Panc1 (cell line): ENCODE results near the gene HDGFL2. TPM values are rescaled to one million over a fixed set of nuclear protein-coding genes. Genes with fewer than 3 reads are reported as not detected.

Source experiments
- ATAC-seq: fragments of 200-7000 bp; cut with Tn5 transposase; 2 replicates; pipeline ENCODE4 v1.9.1; 2020; ENCODE audit warnings: mild to moderate bottlenecking, moderate library complexity
- BruUV-seq: library from RNA; stranded (reverse); fragments of 400-500 nt; replicated peaks from 2 replicates; lab custom pipeline; 2021; lab: Mats Ljungman, UMichigan
- CTCF ChIA-PET: fragments of 300-600 bp; sonication (Branson Sonifier 250); formaldehyde crosslinking; loops from one replicate; lab custom pipeline; 2022; ENCODE audit warnings: antibody characterized with exemption; lab: Charles Lee
- POLR2A ChIA-PET: fragments of 300-600 bp; sonication (Branson Sonifier 250); formaldehyde crosslinking; loops from one replicate; lab custom pipeline; 2022; ENCODE audit warnings: antibody characterized with exemption; lab: Charles Lee
- DNase-seq: peaks from one replicate; pipeline ENCODE4 v3.0.0-alpha.2; 2010; ENCODE audit warnings: low read depth, low spot score
- H3K27ac ChIP-seq: 2 replicates; pipeline ENCODE4 v1.5.1; 2011; ENCODE audit warnings: mild to moderate bottlenecking, low read length, inconsistent platforms
- H3K27me3 ChIP-seq: fragments of 200-500 bp; sonication (Bioruptor generic); 2 replicates; pipeline ENCODE4 v1.6.0; 2014; ENCODE audit warnings: low read length, inconsistent platforms; ENCODE audit not compliant: control insufficient read depth, insufficient read depth
- H3K36me3 ChIP-seq: fragments of 200-500 bp; sonication (Bioruptor generic); 2 replicates; pipeline ENCODE4 v1.5.1; 2014; ENCODE audit warnings: inconsistent platforms, mild to moderate bottlenecking, low read length, moderate library complexity; ENCODE audit not compliant: control insufficient read depth, insufficient read depth
- H3K4me1 ChIP-seq: 2 replicates; pipeline ENCODE4 v1.5.1; 2011; ENCODE audit warnings: inconsistent platforms, mild to moderate bottlenecking, low read length, moderate library complexity; ENCODE audit not compliant: control insufficient read depth, insufficient read depth
- H3K4me3 ChIP-seq, 2 experiments: 2 replicates each; pipeline ENCODE4 v1.5.1; 2011 to 2012; ENCODE audit warnings: low read depth in 2 of 2, low read length in 2 of 2, mild to moderate bottlenecking in 2 of 2, inconsistent platforms in 1 of 2, moderate library complexity in 1 of 2
- H3K9me3 ChIP-seq: fragments of 200-500 bp; sonication (Bioruptor generic); 2 replicates; pipeline ENCODE4 v1.5.1; 2014; ENCODE audit warnings: low read depth, mild to moderate bottlenecking, inconsistent platforms, low read length, moderate library complexity; ENCODE audit not compliant: control insufficient read depth, insufficient read depth
- POLR2AphosphoS5 ChIP-seq: IDR thresholded peaks from 2 replicates; pipeline ENCODE4 v1.6.1; 2012; ENCODE audit warnings: mild to moderate bottlenecking, low read depth, low read length, moderate library complexity
- REST ChIP-seq, 2 experiments: IDR thresholded peaks; 2 replicates each; pipeline ENCODE4 v1.6.1; 2011 to 2012; ENCODE audit warnings: low read depth in 2 of 2, control low read depth in 1 of 2, low read length in 1 of 2, mild to moderate bottlenecking in 1 of 2, moderate library complexity in 1 of 2; ENCODE audit not compliant: insufficient read depth in 1 of 2
- SIN3A ChIP-seq: IDR thresholded peaks from 2 replicates; pipeline ENCODE4 v1.6.1; 2012; ENCODE audit warnings: low read depth, mild to moderate bottlenecking, low read length, moderate library complexity, borderline replicate concordance; ENCODE audit not compliant: insufficient read depth
- TCF7L2 ChIP-seq: IDR thresholded peaks from 2 replicates; pipeline ENCODE4 v1.6.1; 2011; ENCODE audit warnings: mild to moderate bottlenecking, low read depth, low read length, inconsistent platforms
- in situ Hi-C: cut with HindIII; loops from 2 replicates; pipeline ENCODE4 v1.10.0; 2016; ENCODE audit warnings: low sequenced_read_pairs, low pct_unique_long_range_greater_than_20kb
- intact Hi-C: fragments of 100-400 bp; cut with micrococcal nuclease; formaldehyde crosslinking; loops from one replicate; pipeline ENCODE4 v1.10.0; 2022; ENCODE audit not compliant: unreplicated experiment
- total RNA-seq: library from RNA; stranded (reverse); gene quantifications from one replicate; pipeline ENCODE4 v1.2.1, GENCODE V29; 2021; ENCODE audit not compliant: unreplicated experiment
- TF ChIP-seq, protein P1 (sequence below): fragments of 450-650 bp; IDR thresholded peaks from 2 replicates; pipeline ENCODE4 v1.5.1; 2017; ENCODE audit warnings: mild to moderate bottlenecking

The HDGFL2 gene
- total RNA-seq, 1 experiment from 2014 or later: 56.9 TPM

DNA sequence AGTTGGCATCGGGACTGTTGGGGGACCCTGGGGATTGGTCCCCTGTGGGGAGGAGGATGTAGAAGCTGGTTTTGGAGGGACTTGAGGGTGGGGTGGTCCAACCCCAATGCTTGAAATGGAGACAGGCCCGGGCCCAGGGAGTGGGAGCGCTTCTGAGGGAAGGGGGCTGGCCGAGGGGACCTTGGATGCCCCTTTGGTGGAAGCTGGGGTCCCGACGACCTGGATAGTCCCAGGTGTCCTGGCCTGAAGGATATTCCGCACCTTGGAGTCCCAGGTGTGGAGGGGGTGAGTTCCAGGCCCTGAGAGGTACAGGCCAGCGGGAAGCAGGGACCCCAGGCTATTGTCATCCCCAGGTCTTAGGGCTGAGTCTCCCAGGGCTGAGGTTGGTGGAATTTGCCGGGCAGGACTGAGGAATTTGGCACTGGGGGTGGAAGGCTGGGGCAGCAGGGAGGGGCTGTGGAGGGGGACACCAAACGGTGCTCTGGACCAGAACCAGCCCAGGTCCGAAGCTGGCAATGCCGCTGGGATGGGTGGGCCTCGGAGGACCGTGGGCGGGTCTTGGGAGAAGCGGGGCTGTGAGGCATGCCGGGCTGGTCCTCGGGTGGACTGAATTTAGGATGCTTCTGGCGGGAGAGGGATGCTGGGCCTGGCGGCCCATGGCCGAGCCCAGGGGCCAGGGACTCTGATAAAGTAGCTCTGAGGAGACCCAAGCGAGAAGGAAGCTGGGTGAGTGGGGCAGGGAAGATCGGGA lies 1.8 kb downstream of the HDGFL2 start:
- no peaks in the 10 kb centered on the region; the same call in 1 of the 2 replicates for H3K4me1 ChIP-seq
- peak overlapping the region; percentile 34; the same call in 1 of the 2 replicates for H3K27ac ChIP-seq
- no TSS peak for BruUV-seq
- DNase-seq (no peak), ATAC-seq (no peak)
- peaks cover 4% of the 10 kb centered on the region; the same call in 1 of the 2 replicates for H3K36me3 ChIP-seq
- CTCF ChIA-PET: no interaction called here
- no peaks in the 10 kb centered on the region for H3K9me3 ChIP-seq
- in situ Hi-C loops (no loop called here), intact Hi-C loops (no loop called here)
- POLR2A ChIA-PET: no interaction called here
- peak overlapping the region; percentile 25 to 66 for H3K4me3 ChIP-seq
- H3K27me3 ChIP-seq: no peaks in the 10 kb centered on the region
- TF ChIP-seq REST (IDR thresholded peaks at IDR 0.05; ENCODE audit: insufficient read depth in 1 of 2, low read depth in 2 of 2, low read length in 1 of 2): no peak
- no peak for TF ChIP-seq POLR2AphosphoS5
- no peak for TF ChIP-seq SIN3A
- TF ChIP-seq, protein P1, sequence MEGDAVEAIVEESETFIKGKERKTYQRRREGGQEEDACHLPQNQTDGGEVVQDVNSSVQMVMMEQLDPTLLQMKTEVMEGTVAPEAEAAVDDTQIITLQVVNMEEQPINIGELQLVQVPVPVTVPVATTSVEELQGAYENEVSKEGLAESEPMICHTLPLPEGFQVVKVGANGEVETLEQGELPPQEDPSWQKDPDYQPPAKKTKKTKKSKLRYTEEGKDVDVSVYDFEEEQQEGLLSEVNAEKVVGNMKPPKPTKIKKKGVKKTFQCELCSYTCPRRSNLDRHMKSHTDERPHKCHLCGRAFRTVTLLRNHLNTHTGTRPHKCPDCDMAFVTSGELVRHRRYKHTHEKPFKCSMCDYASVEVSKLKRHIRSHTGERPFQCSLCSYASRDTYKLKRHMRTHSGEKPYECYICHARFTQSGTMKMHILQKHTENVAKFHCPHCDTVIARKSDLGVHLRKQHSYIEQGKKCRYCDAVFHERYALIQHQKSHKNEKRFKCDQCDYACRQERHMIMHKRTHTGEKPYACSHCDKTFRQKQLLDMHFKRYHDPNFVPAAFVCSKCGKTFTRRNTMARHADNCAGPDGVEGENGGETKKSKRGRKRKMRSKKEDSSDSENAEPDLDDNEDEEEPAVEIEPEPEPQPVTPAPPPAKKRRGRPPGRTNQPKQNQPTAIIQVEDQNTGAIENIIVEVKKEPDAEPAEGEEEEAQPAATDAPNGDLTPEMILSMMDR: no peak
- TF ChIP-seq TCF7L2: no peak

DNA sequence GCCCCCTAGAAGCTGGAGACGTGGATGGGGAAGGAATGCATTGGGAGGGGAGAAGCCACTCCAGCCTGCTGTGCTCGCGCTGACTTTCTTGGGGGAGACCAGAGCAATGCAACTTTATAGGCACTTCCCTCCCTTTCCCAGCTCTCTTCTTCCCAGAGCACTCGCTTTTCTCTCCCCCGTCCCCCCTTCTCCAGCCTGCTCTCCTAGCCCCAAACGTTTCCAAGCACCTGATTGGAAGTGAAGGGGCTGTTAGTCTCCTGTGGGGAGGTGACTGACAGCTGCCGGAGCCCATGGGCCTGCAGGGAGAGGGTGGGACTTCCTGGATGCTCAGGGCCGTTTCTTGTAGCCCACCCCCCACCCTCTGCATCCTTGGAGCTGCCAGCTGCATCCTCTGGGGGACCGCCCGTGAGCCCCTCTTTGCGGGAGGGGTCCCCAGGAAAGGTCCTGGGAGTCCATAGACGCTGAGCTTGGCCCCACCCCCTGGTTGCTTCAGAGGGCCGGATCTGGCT lies 2.5 kb downstream of the HDGFL2 start:
- no peaks in the 10 kb centered on the region for H3K27me3 ChIP-seq
- no peak overlapping the region; the same call in 1 of the 2 replicates for H3K27ac ChIP-seq
- no peak for ATAC-seq
- CTCF ChIA-PET: no interaction called here
- H3K4me3 ChIP-seq: peak overlapping the region; percentile 19 to 25
- peaks cover 4% of the 10 kb centered on the region; the same call in 1 of the 2 replicates for H3K36me3 ChIP-seq
- no peaks in the 10 kb centered on the region; the same call in 1 of the 2 replicates for H3K4me1 ChIP-seq
- POLR2A ChIA-PET: no interaction called here
- TF ChIP-seq REST (IDR thresholded peaks at IDR 0.05; ENCODE audit: insufficient read depth in 1 of 2, low read depth in 2 of 2, low read length in 1 of 2) (no peak), TCF7L2 (no peak), POLR2AphosphoS5 (no peak)
- BruUV-seq: no TSS peak
- no peak for DNase-seq
- in situ Hi-C loops (no loop called here), intact Hi-C loops (no loop called here)
- no peaks in the 10 kb centered on the region for H3K9me3 ChIP-seq
